CD4-positive, alpha-beta T cell treated with Interleukin-21 for 1 hour (primary cell): ENCODE data around the gene CSNK2A3.
"Not testable (repeated sequence)": the region's sequence is repeated elsewhere in the genome, so short reads cannot be mapped to it uniquely, and the experiment has no call there.

Source experiments
- DNase-seq: peaks from one replicate; pipeline ENCODE4 v3.0.0-alpha.2; 2020

CSNK2A3 gene

GRCh38 chr11:11352878-11353277, at the start of gene CSNK2A3:
Gene CSNK2A3, minus strand, starts transcription at chr11:11353250. Its CDS starts 131 bp downstream, at chr11:11353119.
- DNase-seq, result not testable (repeated sequence)

- DNase-seq, result no peak
These were observed 49.0 kb upstream of the CSNK2A3 start for GRCh38 chr11:11401960-11402535.

- DNase-seq, result no peak
These were observed 47.7 kb upstream of the CSNK2A3 start for GRCh38 chr11:11400635-11401232.

- no peak for DNase-seq
These were observed 47.1 kb upstream of the CSNK2A3 start for GRCh38 chr11:11400121-11400520.

- DNase-seq, result no peak
These were observed 44.7 kb upstream of the CSNK2A3 start for GRCh38 chr11:11397781-11398180.

- no peak for DNase-seq
These were observed 44.0 kb upstream of the CSNK2A3 start for GRCh38 chr11:11397036-11397415.

GRCh38 chr11:11396301-11397035, 43.4 kb upstream of the CSNK2A3 start:
- DNase-seq, result no peak

GRCh38 chr11:11395126-11395525, 42.1 kb upstream of the CSNK2A3 start:
- no peak for DNase-seq

- DNase-seq, result no peak
These were observed 41.2 kb upstream of the CSNK2A3 start for GRCh38 chr11:11394241-11394640.

GRCh38 chr11:11391796-11392463, 38.9 kb upstream of the CSNK2A3 start:
- DNase-seq, result no peak

GRCh38 chr11:11391169-11391568, 38.1 kb upstream of the CSNK2A3 start:
- DNase-seq, result no peak

- no peak for DNase-seq
These were observed 37.2 kb upstream of the CSNK2A3 start for GRCh38 chr11:11390068-11390771.

- no peak for DNase-seq
These were observed 36.2 kb upstream of the CSNK2A3 start for GRCh38 chr11:11389238-11389637.

- no peak for DNase-seq
These were observed 34.7 kb upstream of the CSNK2A3 start for GRCh38 chr11:11387622-11388305.

GRCh38 chr11:11387207-11387606, 34.2 kb upstream of the CSNK2A3 start:
- DNase-seq, result no peak

- DNase-seq, result no peak
These were observed 31.8 kb upstream of the CSNK2A3 start for GRCh38 chr11:11384829-11385228.

- no peak for DNase-seq
These were observed 30.9 kb upstream of the CSNK2A3 start for GRCh38 chr11:11383995-11384394.

GRCh38 chr11:11382858-11383532, 29.9 kb upstream of the CSNK2A3 start:
- no peak for DNase-seq

- DNase-seq, result no peak
These were observed 28.5 kb upstream of the CSNK2A3 start for GRCh38 chr11:11381471-11382105.

- no peak for DNase-seq
These were observed 27.8 kb upstream of the CSNK2A3 start for GRCh38 chr11:11380883-11381282.

- DNase-seq, result no peak
These were observed 27.3 kb upstream of the CSNK2A3 start for GRCh38 chr11:11380340-11380739.
